Measurements from ENCODE around the gene AP2S1. TPM values are rescaled to one million over a fixed set of nuclear protein-coding genes. Genes with fewer than 3 reads are reported as not detected.
"Not testable (repeated sequence)": the region's sequence is repeated elsewhere in the genome, so short reads cannot be mapped to it uniquely, and the experiment has no call there.

Gene AP2S1
- total RNA-seq, 1 donor from 2014 or later = 228 TPM

- no peak for DNase-seq (ENCODE audit: low spot score)
These were observed 17.6 kb upstream of the AP2S1 start for GRCh38 chr19:46868025-46868802.

- DNase-seq (ENCODE audit: low spot score) = no peak
These were observed 16.5 kb upstream of the AP2S1 start for GRCh38 chr19:46867170-46867569.

GRCh38 chr19:46866407-46867136, 15.9 kb upstream of the AP2S1 start:
- DNase-seq (ENCODE audit: low spot score) = no peak

- DNase-seq (ENCODE audit: low spot score) = peak; percentile 45
These were observed 13.4 kb upstream of the AP2S1 start for GRCh38 chr19:46863818-46864629.

GRCh38 chr19:46862974-46863632, 12.5 kb upstream of the AP2S1 start:
- DNase-seq (ENCODE audit: low spot score) = peak; percentile 20

- DNase-seq (ENCODE audit: low spot score) = peak; percentile 16
These were observed 11.8 kb upstream of the AP2S1 start for GRCh38 chr19:46862503-46862834.

- DNase-seq (ENCODE audit: low spot score) = peak; percentile 89
These were observed 11.3 kb upstream of the AP2S1 start for GRCh38 chr19:46861691-46862502.

GRCh38 chr19:46860846-46861690, 10.4 kb upstream of the AP2S1 start, which contains the start of gene ARHGAP35:
Gene ARHGAP35 (plus strand): TSS chr19:46860997. CDS start chr19:46918676, 57,679 bp downstream.
- DNase-seq (ENCODE audit: low spot score) = peak; percentile 82

GRCh38 chr19:46860125-46860845, 9.6 kb upstream of the AP2S1 start:
- peak; percentile 98 for DNase-seq (ENCODE audit: low spot score)

- no peak for DNase-seq (ENCODE audit: low spot score)
These were observed 9.0 kb upstream of the AP2S1 start for GRCh38 chr19:46859637-46860124.

- peak; percentile 98 for DNase-seq (ENCODE audit: low spot score)
These were observed 5.7 kb upstream of the AP2S1 start for GRCh38 chr19:46856062-46857022.

- not testable (repeated sequence) for DNase-seq (ENCODE audit: low spot score)
These were observed 4.1 kb upstream of the AP2S1 start for GRCh38 chr19:46854698-46855097.

GRCh38 chr19:46852830-46853229, 2.2 kb upstream of the AP2S1 start:
- DNase-seq (ENCODE audit: low spot score) = no peak

GRCh38 chr19:46849610-46850009, 1.0 kb downstream of the AP2S1 start:
- no peak for DNase-seq (ENCODE audit: low spot score)

- no peak for DNase-seq (ENCODE audit: low spot score)
These were observed 2.3 kb downstream of the AP2S1 start for GRCh38 chr19:46848389-46848788.

- no peak for DNase-seq (ENCODE audit: low spot score)
These were observed 3.1 kb downstream of the AP2S1 start for GRCh38 chr19:46847528-46847927.

GRCh38 chr19:46845959-46846459, 4.6 kb downstream of the AP2S1 start:
- DNase-seq (ENCODE audit: low spot score) = no peak
